Neuronal stem cell (in vitro differentiated cells): Measurements from ENCODE around the gene ATG4B.
"Not testable (repeated sequence)": the region's sequence is repeated elsewhere in the genome, so short reads cannot be mapped to it uniquely, and the experiment has no call there.

Source experiments
- DNase-seq: peaks from one replicate; pipeline ENCODE4 v3.0.0-alpha.2; 2013; ENCODE audit warnings: low spot score
- H2AFZ ChIP-seq: one replicate; pipeline ENCODE4 v1.6.1; 2013; ENCODE audit warnings: mild to moderate bottlenecking, low read length, inconsistent platforms
- H2AK5ac ChIP-seq: 2 replicates; pipeline ENCODE4 v1.6.1; 2013; ENCODE audit warnings: low read depth, mild to moderate bottlenecking, inconsistent platforms, low read length, moderate library complexity, mixed read lengths
- H2BK120ac ChIP-seq: 2 replicates; pipeline ENCODE4 v1.6.1; 2013; ENCODE audit warnings: low read depth, mild to moderate bottlenecking, inconsistent platforms, low read length, moderate library complexity, mixed read lengths
- H2BK12ac ChIP-seq: one replicate; pipeline ENCODE4 v1.6.1; 2013; ENCODE audit warnings: low read length, inconsistent platforms
- H2BK15ac ChIP-seq: 2 replicates; pipeline ENCODE4 v1.6.1; 2013; ENCODE audit warnings: mild to moderate bottlenecking, low read length, inconsistent platforms, mixed read lengths
- H2BK5ac ChIP-seq: one replicate; pipeline ENCODE4 v1.6.1; 2013; ENCODE audit warnings: inconsistent platforms, mild to moderate bottlenecking, low read length, moderate library complexity
- H3K14ac ChIP-seq: one replicate; pipeline ENCODE4 v1.6.1; 2013; ENCODE audit warnings: low read length, inconsistent platforms
- H3K18ac ChIP-seq: 2 replicates; pipeline ENCODE4 v1.6.1; 2013; ENCODE audit warnings: low read length, inconsistent platforms
- H3K23ac ChIP-seq: 2 replicates; pipeline ENCODE4 v1.6.1; 2013; ENCODE audit warnings: low read depth, mild to moderate bottlenecking, mixed read lengths, low read length, inconsistent platforms; ENCODE audit not compliant: poor library complexity
- H3K27ac ChIP-seq: replicated peaks from 3 replicates; pipeline ENCODE4 v1.5.1; 2013; ENCODE audit warnings: low read length, inconsistent platforms
- H3K27me3 ChIP-seq, 3 experiments: 2 replicates each; pipeline ENCODE4 v1.6.1; 2013; ENCODE audit warnings: low read length in 3 of 3, mild to moderate bottlenecking in 2 of 3, inconsistent platforms in 1 of 3, low read depth in 1 of 3, mixed read lengths in 1 of 3, moderate library complexity in 1 of 3; ENCODE audit not compliant: control insufficient read depth in 3 of 3, insufficient read depth in 3 of 3
- H3K36me3 ChIP-seq, 2 donors: replicated peaks in 1 of 2; 2 replicates each; pipeline ENCODE4 v1.6.1; 2013; ENCODE audit warnings: low read length in 2 of 2; ENCODE audit not compliant: control insufficient read depth in 2 of 2, insufficient read depth in 2 of 2
- H3K4ac ChIP-seq: 2 replicates; pipeline ENCODE4 v1.6.1; 2013; ENCODE audit warnings: inconsistent platforms, mild to moderate bottlenecking, low read length, moderate library complexity
- H3K4me1 ChIP-seq, 2 donors: 1 replicate in 1 of 2; 2 replicates in 1 of 2; pipeline ENCODE4 v1.6.1; 2013; ENCODE audit warnings: low read length in 2 of 2, low read depth in 1 of 2; ENCODE audit not compliant: control insufficient read depth in 2 of 2, insufficient read depth in 1 of 2
- H3K4me2 ChIP-seq: one replicate; pipeline ENCODE4 v1.6.1; 2013; ENCODE audit warnings: mild to moderate bottlenecking, low read length, inconsistent platforms; ENCODE audit not compliant: insufficient read depth, poor library complexity, severe bottlenecking
- H3K4me3 ChIP-seq, 2 donors: 2 replicates each; pipeline ENCODE4 v1.5.1; 2013; ENCODE audit warnings: low read length in 2 of 2, mild to moderate bottlenecking in 2 of 2, inconsistent platforms in 1 of 2, moderate library complexity in 1 of 2
- H3K79me1 ChIP-seq: one replicate; pipeline ENCODE4 v1.6.1; 2013; ENCODE audit warnings: low read depth, mild to moderate bottlenecking, inconsistent platforms, low read length, moderate library complexity
- H3K9ac ChIP-seq: one replicate; pipeline ENCODE4 v1.6.1; 2013; ENCODE audit warnings: mild to moderate bottlenecking, low read depth, low read length, inconsistent platforms; ENCODE audit not compliant: poor library complexity
- H3K9me3 ChIP-seq, 2 donors: replicated peaks in 1 of 2; 2 replicates each; pipeline versions ENCODE3 to v1.6.1; 2013; ENCODE audit warnings: low read length in 2 of 2, mild to moderate bottlenecking in 2 of 2, inconsistent platforms in 1 of 2, low read depth in 1 of 2, mixed read lengths in 1 of 2, moderate library complexity in 1 of 2; ENCODE audit not compliant: control insufficient read depth in 2 of 2, insufficient read depth in 1 of 2
- H4K8ac ChIP-seq: one replicate; pipeline ENCODE4 v1.6.1; 2013; ENCODE audit warnings: low read depth, mild to moderate bottlenecking, inconsistent platforms, low read length, moderate library complexity
- H4K91ac ChIP-seq: one replicate; pipeline ENCODE4 v1.6.1; 2013; ENCODE audit warnings: low read length, low read depth, mild to moderate bottlenecking, inconsistent platforms; ENCODE audit not compliant: poor library complexity
- WGBS, 2 donors: extraction: QIAGEN DNeasy Blood & Tissue Kit; methylation state at CpG; one replicate each; pipeline ENCODE4 v1.1.7; 2013; ENCODE audit warnings: missing lambda C conversion rate in 2 of 2, mixed read lengths in 1 of 2; ENCODE audit not compliant: insufficient read length in 2 of 2, insufficient replicate concordance in 1 of 2; ENCODE audit errors: extremely low coverage in 2 of 2; 5-methylcytosine and 5-hydroxymethylcytosine counted together

The ATG4B gene

DNA sequence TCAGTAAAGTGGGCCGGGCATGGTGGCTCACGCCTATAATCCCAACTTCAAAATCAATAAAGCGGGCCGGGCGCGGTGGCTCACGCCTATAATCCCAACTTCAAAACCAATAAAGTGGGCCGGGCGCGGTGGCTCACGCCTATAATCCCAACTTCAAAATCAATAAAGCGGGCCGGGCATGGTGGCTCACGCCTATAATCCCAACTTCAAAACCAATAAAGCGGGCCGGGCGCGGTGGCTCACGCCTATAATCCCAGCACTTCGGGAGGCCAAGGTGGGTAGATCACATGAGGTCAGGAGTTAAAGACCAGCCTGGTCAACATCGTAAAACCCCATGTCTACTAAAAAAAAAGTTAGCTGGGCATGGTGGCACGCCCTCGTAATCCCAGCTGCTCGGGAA lies 25.2 kb downstream of the ATG4B start:
- WGBS, 2 donors: no CpG with 5 or more reads among the region's 24 CpGs
- H3K9me3 ChIP-seq, H4K8ac ChIP-seq, H3K23ac ChIP-seq, H2BK12ac ChIP-seq, H3K4me3 ChIP-seq, H3K18ac ChIP-seq, H2BK15ac ChIP-seq, H2AFZ ChIP-seq, H2AK5ac ChIP-seq, DNase-seq, H3K27ac ChIP-seq, H3K4ac ChIP-seq, H3K14ac ChIP-seq, H3K79me1 ChIP-seq, H3K9ac ChIP-seq, H2BK120ac ChIP-seq, H3K27me3 ChIP-seq, H4K91ac ChIP-seq, H2BK5ac ChIP-seq, H3K4me2 ChIP-seq: not testable (repeated sequence)
- Histone ChIP-seq H3K4me1 (peaks cover 10 to 19% of the 10 kb centered on the region in 2 donors), H3K36me3 (peaks cover 23 to 56% of the 10 kb centered on the region in 2 donors)

DNA sequence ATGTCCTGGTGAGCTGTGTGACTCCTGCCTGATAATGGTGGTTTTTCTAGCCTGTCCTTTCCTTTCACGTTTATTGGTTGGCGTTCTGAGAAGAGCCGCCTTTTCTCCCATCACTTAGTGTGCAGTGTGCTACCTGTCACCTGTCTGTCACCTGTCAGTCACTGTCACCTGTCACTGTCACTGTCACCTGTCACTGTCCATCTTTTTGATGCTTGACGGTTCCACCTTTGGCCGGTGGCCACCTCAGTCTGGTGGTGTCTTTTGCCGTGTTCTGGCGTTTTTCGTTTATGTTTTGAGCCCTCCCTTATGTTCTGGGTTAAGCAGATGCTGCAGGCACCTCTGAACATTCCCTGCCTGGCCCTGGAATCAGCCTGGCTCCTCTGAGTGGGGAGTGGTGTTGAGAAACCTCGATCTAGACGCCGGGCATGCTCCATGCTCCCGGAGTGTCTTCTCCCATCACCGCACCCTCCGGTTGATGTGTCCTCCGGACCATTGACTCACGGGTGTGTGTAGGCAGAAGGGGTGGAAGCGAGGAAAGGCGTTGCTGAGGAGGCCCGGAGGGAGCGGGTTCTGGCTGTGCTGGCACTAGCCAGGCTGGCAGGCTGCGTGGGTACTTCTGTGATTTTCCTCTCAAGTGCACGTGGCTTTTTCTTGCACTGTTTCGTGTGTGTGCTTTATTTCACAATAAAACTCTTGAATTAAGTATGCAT lies 28.4 kb downstream of the ATG4B start:
- Histone ChIP-seq H2BK120ac (no peak overlapping the region), H3K4me3 (no peak overlapping the region), H2BK5ac (no peak overlapping the region), H3K4ac (no peak overlapping the region), H3K79me1 (peaks cover 3% of the 10 kb centered on the region), H4K91ac (no peak overlapping the region), H2BK15ac (no peak overlapping the region), H2BK12ac (no peak overlapping the region), H2AK5ac (no peak overlapping the region), H3K4me1 (peaks cover 10 to 19% of the 10 kb centered on the region in 2 donors), H3K27ac (no peak overlapping the region), H3K9me3 (no peaks in the 10 kb centered on the region), H3K18ac (no peak overlapping the region), H3K4me2 (no peak overlapping the region), H3K23ac (no peak overlapping the region), H3K14ac (no peak overlapping the region), H4K8ac (no peak overlapping the region), H3K27me3 (no peaks in the 10 kb centered on the region), H2AFZ (no peak overlapping the region), H3K36me3 (peaks cover 24 to 56% of the 10 kb centered on the region in 2 donors), H3K9ac (no peak overlapping the region)
- DNase-seq: no peak
- WGBS, 2 donors: no CpG with 5 or more reads among the region's 23 CpGs

DNA sequence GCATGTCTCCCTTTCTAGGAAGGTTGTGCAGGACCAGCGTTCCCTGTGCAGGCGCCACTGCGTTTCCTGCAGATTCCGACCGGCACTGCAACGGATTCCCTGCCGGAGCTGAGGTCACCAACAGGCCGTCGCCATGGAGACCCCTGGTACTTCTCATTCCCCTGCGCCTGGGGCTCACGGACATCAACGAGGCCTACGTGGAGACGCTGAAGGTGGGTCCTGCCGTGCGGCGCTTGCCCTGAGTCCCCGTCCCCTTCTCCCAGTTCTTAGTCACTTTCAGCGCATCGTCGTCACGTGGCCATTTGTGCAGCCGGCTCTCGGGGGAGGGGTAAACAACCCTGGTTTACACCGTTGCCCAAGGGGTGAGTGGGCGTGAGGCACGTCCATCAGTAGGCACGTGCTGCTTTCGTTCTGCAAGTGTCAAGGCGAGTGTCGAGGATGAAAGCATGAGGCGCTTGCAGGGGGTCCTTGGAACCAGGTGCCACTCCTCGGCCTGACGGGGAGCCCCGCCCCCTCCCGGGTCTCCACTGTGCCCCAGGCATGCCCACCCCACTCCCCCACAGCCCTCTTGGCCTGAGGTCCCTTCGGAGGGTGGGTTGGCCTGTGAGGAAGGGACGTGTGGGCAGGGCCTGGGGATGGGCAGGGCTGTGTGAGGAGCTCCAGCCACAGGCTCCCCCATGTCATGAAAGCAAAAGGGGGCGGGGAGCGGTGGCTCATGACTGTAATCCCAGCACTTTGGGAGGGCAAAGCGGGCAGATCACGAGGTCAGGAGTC lies 29.3 kb downstream of the ATG4B start:
- peak overlapping the region; percentile 0 for H3K9ac ChIP-seq
- no peak overlapping the region for H2BK12ac ChIP-seq
- H3K36me3 ChIP-seq: peaks cover 27 to 56% of the 10 kb centered on the region in 2 donors
- H3K4me1 ChIP-seq: peaks cover 10 to 19% of the 10 kb centered on the region in 2 donors
- no peak overlapping the region for H4K8ac ChIP-seq
- H2AFZ ChIP-seq: no peak overlapping the region
- H3K23ac ChIP-seq: no peak overlapping the region
- no peak overlapping the region for H3K27ac ChIP-seq
- no CpG with 5 or more reads among the region's 42 CpGs for WGBS, 2 donors
- H2BK5ac ChIP-seq: no peak overlapping the region
- no peak overlapping the region for H3K4ac ChIP-seq
- H4K91ac ChIP-seq: no peak overlapping the region
- no peak overlapping the region for H3K4me3 ChIP-seq
- H2BK120ac ChIP-seq: no peak overlapping the region
- no peak overlapping the region for H2BK15ac ChIP-seq
- no peak overlapping the region for H3K18ac ChIP-seq
- H2AK5ac ChIP-seq: no peak overlapping the region
- peaks cover 6% of the 10 kb centered on the region for H3K79me1 ChIP-seq
- H3K4me2 ChIP-seq: no peak overlapping the region
- no peak overlapping the region for H3K14ac ChIP-seq
- H3K9me3 ChIP-seq: no peaks in the 10 kb centered on the region
- peak; percentile 42 for DNase-seq
- H3K27me3 ChIP-seq: no peaks in the 10 kb centered on the region

DNA sequence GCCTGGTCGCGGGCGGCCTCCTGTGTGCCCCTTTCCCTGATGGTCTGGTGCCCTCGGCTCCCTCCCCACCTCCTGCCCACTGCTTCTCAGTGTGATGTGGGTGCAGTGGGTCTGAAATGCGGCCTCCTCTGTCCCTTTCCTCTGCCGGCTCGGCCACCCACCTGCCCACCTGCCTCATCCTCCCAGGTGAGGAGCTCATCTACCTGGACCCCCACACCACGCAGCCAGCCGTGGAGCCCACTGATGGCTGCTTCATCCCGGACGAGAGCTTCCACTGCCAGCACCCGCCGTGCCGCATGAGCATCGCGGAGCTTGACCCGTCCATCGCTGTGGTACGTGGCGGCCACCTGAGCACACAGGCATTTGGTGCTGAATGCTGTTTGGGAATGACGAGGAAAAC lies 30.9 kb downstream of the ATG4B start:
- H3K4me3 ChIP-seq: no peak overlapping the region
- H3K23ac ChIP-seq: peak overlapping the region; percentile 11
- peak overlapping the region; percentile 17 for H3K9ac ChIP-seq
- no peak overlapping the region for H3K18ac ChIP-seq
- no peak overlapping the region for H4K8ac ChIP-seq
- no peak overlapping the region for H3K4me2 ChIP-seq
- H2AK5ac ChIP-seq: no peak overlapping the region
- H3K14ac ChIP-seq: no peak overlapping the region
- H3K79me1 ChIP-seq: peaks cover 6% of the 10 kb centered on the region
- DNase-seq: no peak
- no peak overlapping the region for H2BK12ac ChIP-seq
- WGBS, 2 donors: no CpG with 5 or more reads among the region's 21 CpGs
- no peak overlapping the region for H2BK15ac ChIP-seq
- no peaks in the 10 kb centered on the region for H3K9me3 ChIP-seq
- peaks cover 10 to 19% of the 10 kb centered on the region in 2 donors for H3K4me1 ChIP-seq
- H3K27me3 ChIP-seq: no peaks in the 10 kb centered on the region
- H3K27ac ChIP-seq: no peak overlapping the region
- no peak overlapping the region for H2AFZ ChIP-seq
- peak overlapping the region; percentile 32 for H2BK5ac ChIP-seq
- H3K36me3 ChIP-seq: peaks cover 30 to 63% of the 10 kb centered on the region in 2 donors
- no peak overlapping the region for H3K4ac ChIP-seq
- H2BK120ac ChIP-seq: no peak overlapping the region
- no peak overlapping the region for H4K91ac ChIP-seq
